PFSK-1 (cell line): ENCODE results near the gene CHL1.

Experiments
- REST ChIP-seq, 2 experiments: IDR thresholded peaks; 2 replicates each; pipeline versions ENCODE4 v1.6.1 to v1.8.0; 2011 to 2012; ENCODE audit warnings: low read depth in 2 of 2, low read length in 2 of 2, control low read depth in 1 of 2, inconsistent platforms in 1 of 2, mild to moderate bottlenecking in 1 of 2, moderate library complexity in 1 of 2; ENCODE audit not compliant: insufficient read depth in 1 of 2
- TAF1 ChIP-seq: IDR thresholded peaks from 2 replicates; pipeline ENCODE4 v1.6.1; 2012; ENCODE audit warnings: low read length, control low read depth, borderline replicate concordance; ENCODE audit not compliant: insufficient read depth

DNA sequence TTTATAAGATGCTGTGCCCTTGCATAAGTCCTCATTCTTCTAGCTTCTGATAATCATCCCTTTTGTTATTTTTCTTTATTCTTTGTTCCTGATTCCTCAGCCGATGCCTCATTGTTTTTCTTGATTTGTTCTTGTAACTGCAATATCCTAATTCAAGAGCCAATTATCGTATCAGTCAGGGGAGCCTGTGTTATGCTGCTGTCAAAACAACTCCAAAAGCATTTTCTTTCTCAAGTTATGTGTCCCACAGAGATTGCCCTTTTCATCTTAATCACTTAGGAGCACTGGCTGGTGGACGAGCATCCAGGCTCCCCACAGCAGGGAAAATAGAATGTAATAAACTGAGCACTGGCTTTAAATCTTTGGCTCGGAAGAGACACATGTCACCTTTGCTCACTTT lies 207.3 kb downstream of the CHL1 start:
- TF ChIP-seq REST (IDR thresholded peaks at IDR 0.05; ENCODE audit: insufficient read depth in 1 of 2, low read depth in 2 of 2, low read length in 2 of 2) (no peak), TAF1 (no peak)
